GM11168 (cell line): ENCODE results near the gene SPSB4.
"Not testable (repeated sequence)": the region's sequence is repeated elsewhere in the genome, so short reads cannot be mapped to it uniquely, and the experiment has no call there.

Experiments used
- in situ Hi-C: fragments of 300-500 bp; cut with MboI; formaldehyde crosslinking; loops from one replicate; pipeline ENCODE4 v1.12.0; 2022; ENCODE audit warnings: low sequenced_read_pairs; ENCODE audit not compliant: unreplicated experiment

The SPSB4 gene

DNA sequence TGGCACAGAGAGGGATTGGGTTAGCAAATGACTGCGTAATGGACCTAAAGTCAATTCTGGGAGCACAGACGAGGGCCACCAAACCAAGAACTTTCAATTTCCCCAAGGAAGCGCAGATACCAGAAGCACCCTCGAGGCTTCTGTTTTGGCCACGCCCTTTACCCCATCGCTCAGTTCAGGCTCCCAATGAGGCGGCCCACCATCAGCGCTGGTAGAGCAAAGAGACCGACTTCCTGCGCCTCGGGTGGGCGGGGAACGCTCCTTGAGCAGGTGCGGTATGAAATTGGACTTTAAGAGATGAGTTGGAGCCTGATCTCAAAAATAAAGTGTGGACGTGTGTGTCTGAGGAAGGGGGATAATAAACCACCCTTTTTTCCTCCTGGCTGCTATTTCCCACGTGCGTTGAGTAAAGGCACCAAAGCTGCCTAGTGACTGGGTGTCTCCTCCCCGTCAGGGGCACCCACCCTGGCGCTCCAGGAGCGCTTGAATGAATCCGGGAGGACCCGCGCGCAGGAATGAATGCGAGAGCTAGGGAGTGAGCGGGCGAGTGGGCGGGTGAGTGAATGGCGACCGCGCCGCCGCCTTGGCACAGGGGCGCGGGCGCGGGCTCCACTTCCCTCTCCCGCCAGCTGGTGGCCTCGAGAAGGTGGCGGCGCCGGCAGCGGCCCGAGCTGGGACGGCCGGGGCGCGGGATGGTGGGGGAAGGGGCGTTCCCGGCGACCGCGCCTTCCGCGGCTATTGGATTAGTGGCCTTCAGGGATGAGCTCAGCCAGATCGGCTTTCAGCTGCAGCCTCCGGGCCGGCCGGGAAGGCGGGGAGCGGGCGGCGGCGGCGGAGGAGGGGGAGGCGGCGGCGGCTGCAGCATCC, at the start of gene SPSB4:
TSS of gene SPSB4 (plus strand) at position 772 of the 867 bp plus-strand sequence. CDS start 14,758 bp downstream, outside the sequence.
- in situ Hi-C loops, result no loop called here

GRCh38 chr3:141006344-141006743, 44.8 kb upstream of the SPSB4 start:
- in situ Hi-C loops, result loop anchor here (10.0 kb wide), 1 partner anchor 178 kb away; no protein-coding TSS in a partner anchor

- in situ Hi-C loops, result loop anchor here (10.0 kb wide), 1 partner anchor 175 kb away; no protein-coding TSS in a partner anchor
These were observed 41.7 kb upstream of the SPSB4 start for GRCh38 chr3:141009496-141009895.

- in situ Hi-C loops, result no loop called here
These were observed 39.7 kb upstream of the SPSB4 start for GRCh38 chr3:141011232-141011996.

DNA sequence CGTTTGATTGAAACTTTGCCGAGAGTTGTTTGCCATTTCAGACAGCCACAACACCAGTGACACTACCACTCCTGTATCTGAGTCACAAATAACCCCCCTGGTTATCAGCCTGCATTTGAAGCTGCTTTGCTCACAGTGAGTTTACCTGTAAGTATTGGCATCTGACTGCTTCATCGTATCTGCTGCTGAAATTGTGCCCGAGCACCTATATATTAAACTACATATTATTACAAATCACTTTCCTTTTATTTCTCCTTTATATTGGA, 39.2 kb upstream of the SPSB4 start:
- in situ Hi-C loops, result no loop called here

GRCh38 chr3:141012571-141012970, 38.6 kb upstream of the SPSB4 start:
- in situ Hi-C loops, result no loop called here

DNA sequence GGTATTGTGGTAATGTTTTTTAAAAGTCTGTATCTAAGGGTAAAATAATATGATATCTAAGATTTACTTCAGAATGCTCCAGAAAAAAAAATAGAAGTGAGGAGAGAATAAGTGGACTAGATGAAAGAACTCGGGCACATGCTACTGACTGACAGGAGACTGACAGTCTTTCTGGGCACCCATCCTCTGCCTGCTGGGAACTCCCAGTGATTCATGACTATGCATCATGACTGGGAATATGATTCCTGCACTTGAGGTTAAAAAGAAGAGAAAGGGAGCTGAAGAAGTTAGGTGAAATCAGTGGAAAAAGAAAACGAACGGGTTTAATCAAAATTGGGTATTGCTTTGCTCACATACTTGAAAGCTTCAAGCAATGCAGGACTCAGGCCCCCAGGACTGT, 35.7 kb upstream of the SPSB4 start:
- in situ Hi-C loops, result no loop called here

DNA sequence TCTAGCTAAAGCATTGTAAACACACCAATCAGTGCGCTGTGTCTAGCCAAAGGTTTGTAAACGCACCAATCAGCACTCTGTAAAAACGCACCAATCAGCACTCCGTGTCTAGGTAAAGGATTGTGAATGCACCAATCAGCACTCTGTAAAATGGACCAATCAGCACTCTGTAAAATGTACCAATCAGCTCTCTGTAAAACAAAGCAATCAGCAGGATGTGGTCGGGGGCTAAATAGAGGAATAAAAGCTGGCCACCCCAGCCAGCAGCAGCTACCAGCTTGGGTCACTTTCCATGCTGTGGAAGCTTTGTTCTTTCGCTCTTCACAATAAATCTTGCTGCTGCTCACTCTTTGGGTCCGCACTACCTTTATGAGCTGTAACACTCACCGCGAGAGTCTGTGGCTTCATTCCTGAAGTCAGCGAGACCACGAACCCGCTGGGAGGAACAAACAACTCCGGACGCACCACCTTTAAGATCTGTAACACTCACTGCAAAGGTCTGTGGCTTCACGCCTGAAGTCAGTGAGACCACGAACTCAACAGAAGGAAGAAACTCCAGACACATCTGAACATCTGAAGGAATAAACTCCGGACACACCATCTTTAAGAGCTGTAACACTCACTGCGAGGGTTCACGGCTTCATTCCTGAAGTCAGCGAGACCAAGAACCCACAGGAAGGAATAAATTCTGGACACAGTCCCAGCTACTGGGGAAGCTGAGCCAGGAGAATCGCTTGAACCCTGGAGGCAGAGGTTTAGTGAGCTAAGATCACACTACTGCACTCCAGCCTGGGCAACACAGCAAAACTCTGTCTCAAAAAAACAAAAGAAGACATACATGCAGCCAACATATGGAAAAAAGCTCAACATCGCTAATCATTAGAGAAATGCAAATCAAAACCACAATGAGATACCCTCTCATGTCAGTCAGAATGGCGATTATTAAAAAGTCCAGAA, 33.5 kb upstream of the SPSB4 start:
- in situ Hi-C loops, result not testable (repeated sequence)

DNA sequence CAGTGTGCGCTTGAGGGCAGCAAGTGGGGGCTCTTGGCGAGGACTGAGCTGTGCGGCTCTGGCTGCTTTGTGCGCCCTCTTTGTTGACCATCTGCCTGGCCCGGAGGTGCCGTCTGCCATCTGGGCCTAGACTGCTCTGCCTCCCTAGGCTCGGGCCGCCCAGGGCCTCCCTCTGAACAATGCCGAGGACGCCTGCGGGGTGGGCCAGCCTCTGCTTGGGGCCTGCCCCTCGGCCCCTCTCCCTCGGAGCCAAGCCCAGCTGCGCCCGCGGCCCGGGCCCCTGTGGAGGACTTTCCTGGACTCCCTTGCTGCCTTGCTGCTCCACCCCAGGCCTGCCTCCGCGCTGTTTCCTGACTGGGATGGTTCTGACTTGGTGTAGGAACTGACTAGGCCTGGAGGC, 31.9 kb upstream of the SPSB4 start:
- in situ Hi-C loops, result no loop called here

DNA sequence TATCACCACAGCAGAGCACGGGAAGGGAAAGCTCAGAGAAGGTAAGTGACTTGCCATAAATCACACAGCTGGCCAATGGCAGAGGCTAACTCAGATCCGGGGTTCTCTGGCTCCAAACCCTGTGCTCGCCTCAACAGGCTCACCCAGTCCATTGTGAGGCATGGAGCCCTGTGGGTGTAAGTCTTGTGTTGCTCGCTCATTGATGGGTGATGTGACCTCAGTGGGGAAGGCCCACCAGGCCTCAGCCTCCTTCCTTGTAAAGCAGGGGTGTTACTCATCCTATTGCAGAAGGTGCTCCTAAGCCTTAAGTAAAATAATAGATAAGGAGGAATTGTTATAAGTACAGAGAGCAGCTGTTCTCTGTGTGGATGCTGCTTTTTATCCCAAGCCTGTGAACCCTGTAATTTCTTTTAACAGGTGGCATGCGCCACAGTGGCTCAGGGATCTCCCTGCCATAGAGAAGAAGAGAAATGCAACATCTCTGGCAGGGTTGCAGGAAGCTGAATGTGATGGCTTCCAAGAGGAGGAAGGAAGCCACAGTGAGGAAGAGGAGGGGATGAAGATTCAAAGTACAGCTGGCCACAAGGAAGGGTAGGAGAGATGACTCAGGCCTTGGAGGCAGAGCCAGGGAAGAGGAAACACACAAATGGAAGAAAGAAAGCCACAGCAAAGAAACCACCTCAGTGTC, 30.9 kb upstream of the SPSB4 start:
- in situ Hi-C loops, result no loop called here

DNA sequence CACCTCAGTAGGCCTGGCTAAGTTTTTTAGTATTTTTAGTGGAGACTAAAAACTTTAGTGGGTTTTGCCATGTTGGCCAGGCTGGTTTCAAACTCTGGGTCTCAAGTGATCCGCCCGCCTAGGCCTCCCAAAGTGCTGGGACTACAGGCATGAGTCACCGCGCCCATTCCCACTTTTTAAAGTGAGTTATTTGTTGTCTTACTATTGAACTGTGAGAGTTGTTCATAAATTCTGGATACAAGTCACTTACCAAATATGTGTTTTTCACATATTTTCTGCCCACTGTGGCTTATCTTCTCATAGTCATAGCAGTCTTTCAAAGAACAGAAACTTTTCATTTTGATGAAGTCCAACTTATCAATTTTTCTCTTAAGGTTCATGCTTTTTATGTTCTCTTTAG, 29.9 kb upstream of the SPSB4 start:
- in situ Hi-C loops, result no loop called here

DNA sequence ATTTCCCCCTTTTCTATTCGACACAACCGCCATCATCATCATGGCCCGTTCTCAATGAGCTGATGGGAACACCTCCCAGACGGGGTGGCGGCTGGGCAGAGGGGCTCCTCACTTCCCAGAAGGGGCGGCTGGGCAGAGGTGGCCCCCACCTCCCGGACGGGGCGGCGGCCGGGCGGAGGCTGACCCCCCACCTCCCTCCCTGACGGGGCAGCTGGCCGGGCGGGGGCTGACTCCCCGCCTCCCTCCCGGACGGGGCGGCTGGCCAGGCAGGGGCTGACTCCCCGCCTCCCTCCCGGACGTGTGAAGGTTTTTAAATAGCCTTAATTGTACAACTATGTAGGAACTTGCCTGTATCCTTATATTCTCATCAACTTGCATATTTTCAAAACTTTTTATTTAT, 20.9 kb upstream of the SPSB4 start:
- in situ Hi-C loops, result no loop called here

DNA sequence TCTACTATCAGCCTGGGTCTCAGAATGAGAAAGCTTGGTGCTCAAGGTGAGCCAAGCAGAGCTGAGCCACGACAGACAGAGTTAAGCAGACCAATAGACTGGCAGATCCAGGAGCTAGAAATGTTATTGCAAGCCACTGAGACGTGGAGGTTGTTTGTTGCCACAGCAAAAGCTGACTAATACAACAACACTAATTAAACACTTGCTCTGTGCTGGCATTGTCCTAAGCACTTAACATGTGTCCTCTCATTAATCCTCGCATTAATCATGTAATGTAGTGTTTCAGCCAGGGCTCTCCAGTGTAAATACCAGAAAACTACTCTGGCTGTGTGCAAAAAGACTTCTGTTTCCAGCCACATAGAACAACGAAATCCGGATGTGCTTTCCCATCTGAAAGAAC, 11.6 kb upstream of the SPSB4 start:
- in situ Hi-C loops, result no loop called here

- in situ Hi-C loops, result no loop called here
These were observed 6.2 kb upstream of the SPSB4 start for GRCh38 chr3:141044695-141045641.

GRCh38 chr3:141045849-141046248, 5.3 kb upstream of the SPSB4 start:
- in situ Hi-C loops, result no loop called here

DNA sequence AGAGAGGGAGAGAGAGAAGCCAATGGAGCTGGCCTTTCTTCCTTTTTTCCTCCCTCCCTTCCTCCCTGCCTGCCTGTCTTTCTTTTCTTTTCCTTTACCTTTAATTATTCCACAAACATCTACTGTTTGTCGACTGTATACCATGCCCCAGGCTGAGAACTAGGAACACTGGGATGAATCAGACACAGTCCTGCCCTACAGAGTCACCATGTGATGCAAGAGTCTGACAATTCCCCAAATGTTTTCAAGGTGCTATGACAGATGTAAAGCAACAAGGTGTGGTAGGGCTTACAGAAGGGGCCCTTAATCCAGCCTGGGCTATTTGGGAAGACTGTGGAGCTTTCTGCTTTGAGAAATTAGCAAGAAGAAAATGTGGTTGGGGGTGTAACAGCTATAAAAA, 4.0 kb upstream of the SPSB4 start:
- in situ Hi-C loops, result no loop called here

- in situ Hi-C loops, result no loop called here
These were observed 1.5 kb upstream of the SPSB4 start for GRCh38 chr3:141049681-141050080.

- in situ Hi-C loops, result no loop called here
These were observed 475 bp downstream of the SPSB4 start for GRCh38 chr3:141051443-141052200.
